HG02798 (cell line): ENCODE results near the gene UNC79.
"Not testable (repeated sequence)": the region's sequence is repeated elsewhere in the genome, so short reads cannot be mapped to it uniquely, and the experiment has no call there.

ENCODE experiments used
- ATAC-seq: cut with Tn5 transposase; IDR thresholded peaks from one replicate; pipeline ENCODE4 v1.9.1; 2021; ENCODE audit warnings: mild to moderate bottlenecking; ENCODE audit not compliant: unreplicated experiment, poor library complexity

The UNC79 gene

DNA sequence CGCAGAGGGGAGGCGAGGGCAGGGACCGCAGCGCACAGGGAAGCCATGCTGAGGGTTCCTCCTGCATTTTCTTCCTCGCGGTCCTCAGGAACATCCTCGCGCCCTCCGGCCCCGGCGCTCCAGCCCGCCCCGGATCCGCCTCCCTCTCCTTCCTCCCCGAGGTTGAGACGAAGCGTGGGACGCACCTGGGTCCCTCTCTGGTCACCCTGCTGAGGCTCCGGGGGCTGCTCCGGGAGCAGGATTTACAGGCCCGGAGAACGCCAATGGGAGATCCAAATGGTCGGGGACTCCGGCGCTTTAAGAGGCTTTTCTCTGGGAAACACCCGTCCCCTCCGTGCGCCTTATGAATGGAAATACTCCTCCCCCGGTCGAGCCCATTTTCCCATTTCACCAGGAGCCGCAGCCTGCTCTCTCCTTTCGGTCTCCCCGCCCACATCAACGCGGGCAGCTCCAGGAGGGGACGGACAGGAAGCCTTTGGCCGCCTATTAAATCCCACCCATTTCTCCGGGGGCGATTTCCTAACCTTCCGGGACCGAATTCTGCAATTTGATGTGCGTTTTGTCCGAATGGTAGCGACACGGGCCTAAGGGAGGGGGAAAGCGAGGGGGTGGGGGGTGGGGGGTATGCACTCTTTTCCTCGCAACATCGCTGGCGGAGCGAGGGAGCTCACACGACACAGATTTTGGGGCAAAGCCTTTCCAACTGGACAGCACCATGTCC, at the start of gene UNC79:
Gene UNC79, plus strand, starts transcription at position 625 of the 721 bp plus-strand sequence. Its CDS starts 91 bp downstream, at position 716.
- ATAC-seq = no peak

DNA sequence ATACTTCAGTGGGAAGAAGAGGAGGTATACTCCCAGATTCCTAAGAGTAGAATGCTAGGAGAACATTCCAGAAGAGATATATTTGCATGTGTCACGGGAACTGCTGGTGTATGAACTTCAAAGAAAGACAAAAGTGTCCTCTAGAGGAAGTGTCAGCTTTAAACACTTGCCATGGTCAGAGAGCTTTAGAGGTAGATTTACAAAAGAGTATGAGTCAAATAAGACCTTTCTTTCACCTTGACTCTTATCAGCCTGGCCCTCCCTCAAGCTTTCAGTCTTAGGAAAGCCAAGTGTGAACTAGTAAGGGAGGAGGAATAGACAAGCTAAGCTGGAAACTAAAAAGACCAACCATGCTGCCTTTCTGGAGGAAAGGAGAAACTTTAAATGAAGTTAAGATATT, 49.1 kb upstream of the UNC79 start:
- ATAC-seq = no peak

DNA sequence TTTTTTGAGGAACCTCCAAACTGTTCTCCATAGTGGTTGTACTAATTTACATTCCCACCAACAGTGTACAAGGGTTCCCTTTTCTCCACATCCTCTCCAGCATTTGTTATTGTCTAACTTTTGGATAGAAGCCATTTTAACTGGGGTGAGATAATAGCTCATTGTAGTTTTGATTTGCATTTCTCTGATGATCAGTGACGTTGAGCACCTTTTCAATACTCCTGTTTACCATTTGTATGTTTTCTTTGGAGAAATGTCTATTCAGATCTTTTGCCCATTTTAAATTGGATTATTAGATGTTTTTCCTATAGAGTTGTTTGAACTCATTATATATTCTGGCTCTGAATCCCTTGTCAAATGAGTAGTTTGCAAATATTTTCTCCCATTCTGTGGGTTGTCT, 46.5 kb upstream of the UNC79 start:
- not testable (repeated sequence) for ATAC-seq

DNA sequence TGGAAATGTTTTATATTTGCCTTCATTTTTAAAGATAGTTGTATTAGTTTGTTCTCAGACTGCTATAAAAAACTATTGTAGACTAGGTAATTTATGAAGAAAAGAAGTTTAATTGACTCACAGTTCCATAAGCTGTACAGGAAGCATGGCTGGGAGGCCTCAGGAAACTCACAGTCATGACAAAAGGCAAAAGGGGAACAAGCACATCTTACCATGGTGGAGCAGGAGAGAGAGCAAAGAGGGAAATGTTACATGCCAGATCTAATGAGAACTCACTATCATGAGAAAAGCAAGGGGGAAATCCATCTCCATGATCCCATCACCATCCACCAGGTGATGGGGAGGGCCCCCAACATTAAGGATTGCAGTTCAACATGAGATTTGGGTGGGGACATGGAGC, 35.5 kb upstream of the UNC79 start:
- ATAC-seq = no peak

DNA sequence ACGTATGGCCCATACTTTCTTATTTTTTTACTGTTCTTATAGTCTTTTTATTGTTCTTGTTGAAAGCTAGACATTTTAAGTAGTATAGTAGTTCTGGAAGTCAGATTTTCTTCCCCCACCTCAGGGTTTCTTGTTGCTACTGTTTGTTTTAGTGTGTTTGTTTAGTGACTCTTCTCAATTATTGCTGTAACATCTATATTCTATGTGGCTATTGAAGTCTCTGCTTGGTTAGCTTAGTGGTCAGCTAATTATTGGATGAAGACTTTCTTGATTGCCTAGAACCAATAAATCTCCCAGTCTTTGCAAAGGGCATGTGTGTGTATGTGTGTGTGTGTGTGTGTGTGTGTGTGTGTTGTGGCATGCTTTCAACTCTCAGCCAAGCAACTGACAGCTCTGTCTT, 34.3 kb upstream of the UNC79 start:
- no peak for ATAC-seq

DNA sequence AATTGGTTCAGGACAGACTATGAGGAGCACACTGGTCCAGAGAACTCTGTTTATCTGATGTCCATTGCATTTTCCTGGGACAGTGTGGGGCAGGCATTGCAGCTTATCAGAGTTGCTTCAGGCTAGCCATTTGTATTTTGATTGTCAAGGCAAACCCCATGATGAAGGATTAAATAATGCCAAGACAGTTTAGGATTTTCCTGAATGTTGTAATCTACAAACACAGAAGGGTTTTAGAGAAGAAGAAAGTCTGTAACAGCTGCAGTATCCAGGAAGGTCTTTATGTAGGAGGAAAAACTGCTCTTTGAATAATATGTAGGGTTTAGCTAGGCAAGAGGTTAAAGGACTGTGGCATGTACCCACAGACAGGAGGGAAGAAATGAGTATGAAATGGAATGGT, 32.2 kb upstream of the UNC79 start:
- no peak for ATAC-seq

DNA sequence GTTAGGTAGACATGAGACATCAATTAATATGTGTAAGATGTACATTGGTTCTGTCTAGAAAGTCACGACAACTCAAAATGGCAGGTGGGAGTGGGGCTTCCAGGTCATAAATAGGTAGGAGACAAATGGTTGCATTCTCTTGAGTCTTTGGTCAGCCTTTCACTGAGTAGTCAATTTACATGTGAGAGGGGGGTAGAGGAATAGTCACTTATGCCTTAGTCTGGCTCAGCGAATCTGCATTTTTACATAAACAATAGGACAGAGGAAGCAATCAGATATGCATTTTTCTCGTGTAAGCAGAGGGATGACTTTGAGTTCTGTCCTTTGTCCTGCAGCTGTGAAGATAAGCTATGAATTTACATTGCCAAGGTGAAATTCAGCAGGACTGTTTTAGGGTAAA, 27.8 kb upstream of the UNC79 start:
- ATAC-seq = no peak

DNA sequence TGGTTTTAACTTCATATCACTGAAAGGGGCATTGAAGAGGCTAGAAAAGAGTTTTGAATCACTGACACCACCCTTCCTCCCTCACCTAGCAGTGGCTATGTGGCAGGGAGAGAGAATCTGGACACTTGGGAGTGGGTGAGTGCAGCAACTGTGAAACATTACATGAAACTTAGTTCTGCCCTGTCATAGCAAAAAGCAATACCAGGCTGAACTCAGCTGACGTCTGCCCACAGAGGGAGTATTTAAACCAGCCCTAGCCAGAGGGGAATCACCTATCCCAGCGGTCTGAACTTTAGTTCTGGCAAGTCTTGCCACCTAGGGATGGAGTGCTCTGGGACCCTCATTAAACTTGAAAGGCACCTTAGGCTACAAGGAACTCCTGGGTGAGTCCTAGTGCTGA, 20.7 kb upstream of the UNC79 start:
- ATAC-seq = no peak

DNA sequence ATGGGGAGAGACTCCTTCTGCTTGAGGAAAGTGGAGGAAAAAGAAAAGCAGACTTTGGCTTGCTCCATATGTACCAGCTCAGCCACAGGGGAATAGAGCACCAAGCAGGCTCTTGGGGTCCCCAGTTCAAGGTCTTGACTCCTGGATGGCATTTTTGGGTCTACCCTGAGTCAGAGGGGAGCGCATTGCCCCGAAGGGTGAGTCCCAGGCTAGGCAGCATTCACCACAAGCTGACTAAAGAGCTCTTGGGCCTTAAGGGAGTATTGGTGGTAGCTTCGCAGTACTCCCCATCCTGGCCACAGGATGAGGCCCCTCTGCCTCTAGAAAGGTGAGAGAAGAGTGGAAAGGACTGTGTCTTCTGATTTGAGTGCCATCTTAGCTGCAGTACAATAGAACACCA, 19.8 kb upstream of the UNC79 start:
- ATAC-seq = no peak

DNA sequence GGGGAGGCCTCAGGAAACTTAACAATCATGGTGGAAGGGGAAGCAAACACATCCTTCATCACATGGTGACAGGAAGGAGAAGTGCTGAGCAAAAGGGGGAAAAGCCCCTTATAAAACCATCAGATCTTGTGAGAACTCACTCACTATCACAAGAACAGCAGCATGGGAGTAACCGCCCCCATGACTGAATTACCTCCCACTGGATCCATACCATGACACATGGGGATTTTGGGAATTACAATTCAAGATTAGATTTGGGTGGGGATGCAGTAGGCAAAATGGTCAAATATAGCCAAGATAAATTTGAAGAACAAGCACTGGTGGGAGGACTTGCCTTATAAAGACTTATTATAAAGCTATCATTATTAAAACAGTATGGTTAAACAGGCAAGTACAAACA, 5.6 kb upstream of the UNC79 start:
- ATAC-seq = not testable (repeated sequence)

DNA sequence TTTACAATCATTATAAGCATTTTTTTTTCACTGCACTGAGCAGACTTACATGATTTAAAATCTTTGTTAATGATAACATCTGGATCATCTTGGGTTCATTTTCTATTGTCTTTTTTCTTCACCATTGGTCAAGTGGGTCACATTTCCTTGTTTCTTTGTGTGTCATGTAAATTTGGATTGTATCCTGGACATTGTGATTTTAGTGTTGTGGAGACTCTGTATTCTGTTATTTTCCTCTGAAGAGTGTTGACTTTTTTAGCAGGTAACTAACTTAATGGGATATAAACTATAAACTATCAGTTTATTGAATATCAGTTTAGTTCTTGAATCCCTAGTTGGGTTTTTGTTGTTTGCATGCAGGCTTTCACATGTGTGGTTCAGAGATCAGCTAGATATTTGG, 4.0 kb upstream of the UNC79 start:
- no peak for ATAC-seq

DNA sequence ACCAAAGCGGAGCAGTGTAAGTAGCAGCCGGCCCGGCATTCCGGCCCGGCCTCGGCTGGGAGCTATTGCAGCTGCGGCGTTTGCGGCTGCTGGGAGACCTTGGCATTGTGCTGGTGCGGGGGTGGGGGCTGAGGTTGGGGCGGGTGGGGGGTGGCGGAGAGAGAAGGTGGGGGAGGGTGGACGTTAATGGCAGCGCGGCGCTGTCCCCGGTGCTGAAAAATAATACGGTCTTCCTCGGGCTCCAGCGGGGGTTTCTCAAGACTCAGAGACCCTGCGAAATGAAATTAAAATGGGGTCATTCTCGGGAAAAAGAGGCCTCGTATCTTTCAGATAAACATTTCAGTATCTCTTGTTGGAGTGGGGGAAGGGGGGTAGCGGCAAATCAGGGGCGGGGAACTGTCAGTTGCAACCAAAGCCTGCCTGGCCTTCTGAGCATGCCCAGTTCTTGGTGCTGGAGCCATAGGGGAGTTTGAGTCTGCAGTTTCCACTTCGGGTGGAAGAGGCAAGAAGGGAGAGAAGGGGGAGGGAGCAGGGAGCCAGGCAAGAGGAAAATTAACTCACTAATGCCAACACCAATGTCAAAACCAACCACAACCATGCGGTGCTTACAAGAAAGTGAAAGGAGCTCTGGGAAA, 414 bp downstream of the UNC79 start:
- no peak for ATAC-seq

DNA sequence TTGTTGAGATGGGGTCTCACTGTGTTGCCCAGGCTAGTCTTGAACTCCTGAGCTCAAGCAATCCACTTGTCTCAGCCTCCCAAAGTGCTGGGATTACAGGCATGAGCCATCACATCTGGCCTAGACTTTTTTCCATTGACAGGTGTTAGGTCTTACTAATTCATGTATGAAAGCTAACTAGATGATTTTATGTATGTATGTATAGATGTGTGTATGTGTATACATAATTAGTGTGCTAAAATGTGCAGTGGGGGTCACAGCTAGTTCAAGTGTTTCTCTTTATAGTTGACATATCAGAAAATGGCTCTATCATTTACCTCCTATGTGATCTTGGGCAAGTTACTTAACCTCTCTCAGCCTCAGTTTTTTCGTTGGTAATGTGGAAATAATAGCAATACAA, 23.5 kb downstream of the UNC79 start:
- ATAC-seq = no peak

DNA sequence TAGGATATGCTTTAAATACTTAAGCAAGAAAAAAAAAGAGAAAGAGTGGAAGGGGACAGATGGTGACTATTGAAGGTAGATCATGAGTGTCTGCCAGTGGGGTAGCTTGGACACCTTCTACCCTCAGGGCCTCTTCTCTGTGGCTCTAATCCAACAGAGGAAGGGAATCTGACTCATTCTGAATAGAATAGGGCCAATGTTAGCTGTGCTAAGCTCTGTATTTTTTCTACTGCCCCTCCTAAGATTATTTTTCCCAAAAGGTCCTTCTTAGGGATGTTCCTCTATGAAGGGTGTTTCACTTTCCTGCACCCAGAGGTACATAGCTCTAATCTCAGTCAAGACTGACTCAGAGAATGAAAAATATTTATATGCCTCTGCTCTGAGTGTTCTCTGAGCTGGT, 25.6 kb downstream of the UNC79 start:
- ATAC-seq = no peak

DNA sequence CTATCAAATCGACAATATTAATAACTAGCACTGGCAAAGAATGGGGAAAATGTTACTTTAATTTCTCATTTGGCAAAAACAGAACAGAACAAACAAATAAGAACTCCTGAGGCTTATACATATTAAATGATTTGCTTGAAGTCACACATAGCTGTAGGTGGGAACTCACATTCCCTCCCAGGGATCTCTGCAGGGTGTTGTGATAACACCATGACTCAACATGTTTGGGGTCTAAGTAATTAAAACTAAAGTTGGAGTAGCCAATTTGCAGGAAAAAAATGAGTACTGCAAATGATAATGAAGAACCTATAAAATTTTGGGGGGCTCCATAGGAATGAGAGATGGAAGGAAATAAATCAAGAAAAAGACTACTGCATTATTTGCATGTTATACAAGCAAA, 27.5 kb downstream of the UNC79 start:
- no peak for ATAC-seq

DNA sequence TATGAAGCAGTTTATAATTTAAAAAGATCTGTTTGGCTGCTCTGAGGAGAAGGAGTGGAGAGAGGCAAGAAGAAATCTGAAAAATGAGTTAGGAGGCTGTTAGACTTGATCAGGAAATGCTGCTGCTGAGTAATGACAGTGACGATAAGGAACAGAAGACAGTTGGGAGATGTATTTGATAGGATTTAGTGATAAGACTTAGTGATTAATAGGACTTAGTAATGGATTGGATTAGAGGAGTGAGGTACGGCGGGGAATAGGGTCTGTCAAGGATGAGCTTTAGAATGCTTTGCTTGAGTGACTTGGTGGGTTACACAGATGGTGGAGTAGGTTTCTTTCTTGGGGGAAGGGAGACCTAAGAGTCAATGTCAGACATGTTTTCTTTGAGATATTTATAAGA, 31.7 kb downstream of the UNC79 start:
- no peak for ATAC-seq

DNA sequence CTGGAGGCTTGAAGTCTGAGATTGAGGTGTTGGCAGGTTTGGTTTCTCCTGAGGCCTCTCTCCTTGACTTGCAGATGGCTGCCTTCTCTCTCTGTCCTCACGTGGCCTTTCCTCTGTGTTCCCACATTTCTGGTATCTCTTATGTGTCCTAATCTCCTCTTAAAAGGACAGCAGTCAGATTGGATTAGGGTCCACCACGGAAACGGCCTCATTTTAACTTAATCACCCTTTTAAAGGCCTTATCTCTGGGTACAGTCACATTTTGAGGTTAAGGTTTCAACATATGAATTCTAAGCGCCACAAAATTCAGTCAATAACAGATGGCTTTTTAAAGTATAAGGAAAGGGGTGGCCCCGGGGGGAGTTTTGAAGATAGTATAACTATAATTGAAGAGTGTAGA, 33.5 kb downstream of the UNC79 start:
- ATAC-seq = no peak

DNA sequence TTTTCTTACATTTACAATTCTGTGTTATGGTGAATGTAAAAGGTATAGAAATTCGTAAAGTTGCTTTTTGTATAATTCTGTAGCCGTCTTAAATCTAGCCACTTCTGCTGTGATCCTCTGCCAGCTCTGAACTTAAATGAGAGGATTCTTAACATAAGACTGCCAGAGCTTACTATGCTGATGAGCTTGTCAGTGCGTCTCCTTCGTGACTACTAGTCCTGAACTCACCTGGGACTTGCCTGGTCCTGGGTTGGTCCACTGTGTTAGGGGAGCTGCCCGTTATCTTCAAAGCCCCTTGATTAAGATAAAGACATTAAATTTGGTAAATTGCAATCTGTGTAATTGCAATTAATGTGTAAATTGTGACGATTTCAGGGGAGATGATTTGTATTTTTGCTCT, 44.7 kb downstream of the UNC79 start:
- no peak for ATAC-seq

DNA sequence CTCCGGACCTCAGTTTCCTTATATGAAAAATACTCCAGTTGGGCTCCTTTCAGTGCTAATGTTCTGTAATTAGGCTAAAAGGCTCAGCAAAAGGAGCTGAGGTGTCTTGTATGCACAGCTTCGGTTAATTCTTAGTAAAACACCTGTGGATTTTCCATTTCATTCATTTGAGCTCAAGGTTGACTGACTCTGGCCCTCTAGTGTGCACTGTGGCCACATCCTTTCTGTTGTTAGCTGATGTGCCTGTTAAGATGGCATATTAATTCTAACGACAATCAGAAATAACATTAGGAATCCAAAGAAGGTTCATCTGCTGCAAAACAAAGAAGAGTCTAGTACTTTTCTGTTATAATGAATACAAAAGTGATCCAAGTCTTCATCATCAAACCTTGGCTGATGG, 45.6 kb downstream of the UNC79 start:
- ATAC-seq = no peak

DNA sequence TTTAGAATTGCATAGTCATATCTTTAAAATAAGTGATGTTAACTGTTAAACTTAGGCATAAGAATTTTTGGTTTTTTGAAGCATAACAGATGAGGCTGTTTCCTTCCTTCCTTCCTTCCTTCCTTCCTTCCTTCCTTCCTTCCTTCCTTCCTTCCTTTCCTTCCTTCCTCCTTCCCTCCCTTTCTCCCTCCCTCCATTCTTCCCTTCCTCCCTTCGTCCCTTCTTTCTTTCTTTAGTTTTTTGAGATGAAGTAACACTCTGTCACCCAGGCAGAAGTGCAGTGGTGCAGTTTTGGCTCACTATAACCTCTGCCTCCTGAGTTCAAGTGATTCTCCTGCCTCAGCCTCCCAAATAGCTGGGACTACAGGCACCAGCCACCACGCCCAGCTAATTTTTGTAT, 48.3 kb downstream of the UNC79 start:
- ATAC-seq = not testable (repeated sequence)

DNA sequence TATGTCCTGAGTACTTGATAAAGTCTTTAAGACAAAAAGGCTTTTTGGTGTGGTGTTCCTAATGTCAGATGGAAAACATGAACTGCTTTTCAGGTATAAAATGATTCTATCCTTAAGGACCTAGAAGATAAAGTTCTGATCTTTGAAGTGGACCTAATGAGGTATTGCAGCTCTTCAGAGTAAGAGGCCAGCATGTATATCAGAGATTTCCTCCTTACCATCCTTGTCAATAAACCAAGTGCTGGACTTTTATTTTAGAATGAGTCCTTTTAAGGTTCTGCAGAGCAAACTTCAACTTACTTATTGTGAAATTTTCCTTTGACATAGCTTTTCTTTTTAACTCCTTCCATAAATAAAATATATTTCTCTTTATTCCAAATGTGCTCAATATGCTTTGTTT, 50.1 kb downstream of the UNC79 start:
- ATAC-seq = no peak

DNA sequence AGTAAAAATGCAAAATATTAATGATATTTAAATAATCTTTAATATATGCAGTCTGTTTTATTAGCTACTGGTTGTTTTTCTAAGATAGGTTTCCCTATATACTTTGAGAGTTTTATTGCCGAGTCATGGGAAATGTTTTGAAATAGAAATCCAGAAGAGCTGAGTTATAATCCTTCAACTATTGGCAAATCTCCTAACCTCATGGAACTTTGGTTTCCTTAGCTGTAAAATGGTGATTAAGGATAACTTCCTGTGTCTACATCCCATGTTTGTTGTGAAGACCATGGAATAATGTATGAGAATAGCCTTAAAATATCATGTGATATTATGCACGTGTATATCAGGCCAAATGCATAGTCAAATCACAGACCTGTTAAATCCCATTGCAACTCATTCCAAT, 51.0 kb downstream of the UNC79 start:
- no peak for ATAC-seq
